ENCODE data around the gene ARHGAP8.
"Not testable (repeated sequence)": the region's sequence is repeated elsewhere in the genome, so short reads cannot be mapped to it uniquely, and the experiment has no call there.

Gene ARHGAP8

GRCh38 chr22:44799946-44800634 lies 47.7 kb downstream of the ARHGAP8 start:
- H3K36me3 ChIP-seq (ENCODE audit: insufficient read depth, low read depth, low read length); H3K4me3 ChIP-seq (ENCODE audit: low read length); H3K9me3 ChIP-seq (ENCODE audit: insufficient read depth, low read depth, low read length); H3K27ac ChIP-seq (ENCODE audit: low read length); H3K9ac ChIP-seq (ENCODE audit: low read depth, low read length); H3K27me3 ChIP-seq (ENCODE audit: insufficient read depth, low read length): not testable (repeated sequence)
- peaks cover 16% of the 10 kb centered on the region; the same call in 1 of the 2 replicates for H3K4me1 ChIP-seq (ENCODE audit: insufficient read depth, low read length)

GRCh38 chr22:44801476-44801875 lies 49.1 kb downstream of the ARHGAP8 start:
- Histone ChIP-seq H3K4me3 (ENCODE audit: low read length) (no peak overlapping the region), H3K27me3 (ENCODE audit: insufficient read depth, low read length) (no peaks in the 10 kb centered on the region), H3K4me1 (ENCODE audit: insufficient read depth, low read length) (peaks cover 8% of the 10 kb centered on the region; the same call in 1 of the 2 replicates), H3K27ac (ENCODE audit: low read length) (no peak overlapping the region), H3K9ac (ENCODE audit: low read depth, low read length) (no peak overlapping the region), H3K36me3 (ENCODE audit: insufficient read depth, low read depth, low read length) (no peaks in the 10 kb centered on the region), H3K9me3 (ENCODE audit: insufficient read depth, low read depth, low read length) (no peaks in the 10 kb centered on the region)

- Histone ChIP-seq H3K27ac (ENCODE audit: low read length) (no peak overlapping the region), H3K27me3 (ENCODE audit: insufficient read depth, low read length) (no peaks in the 10 kb centered on the region), H3K4me1 (ENCODE audit: insufficient read depth, low read length) (peaks cover under 1% of the 10 kb centered on the region; the same call in 1 of the 2 replicates), H3K9me3 (ENCODE audit: insufficient read depth, low read depth, low read length) (no peaks in the 10 kb centered on the region), H3K9ac (ENCODE audit: low read depth, low read length) (no peak overlapping the region), H3K4me3 (ENCODE audit: low read length) (no peak overlapping the region), H3K36me3 (ENCODE audit: insufficient read depth, low read depth, low read length) (no peaks in the 10 kb centered on the region)
These were observed 49.8 kb downstream of the ARHGAP8 start for GRCh38 chr22:44802071-44802700.

- Histone ChIP-seq H3K9ac (ENCODE audit: low read depth, low read length) (no peak overlapping the region), H3K4me1 (ENCODE audit: insufficient read depth, low read length) (peaks cover 6% of the 10 kb centered on the region; the same call in 1 of the 2 replicates), H3K4me3 (ENCODE audit: low read length) (no peak overlapping the region), H3K27ac (ENCODE audit: low read length) (no peak overlapping the region), H3K27me3 (ENCODE audit: insufficient read depth, low read length) (no peaks in the 10 kb centered on the region), H3K36me3 (ENCODE audit: insufficient read depth, low read depth, low read length) (no peaks in the 10 kb centered on the region), H3K9me3 (ENCODE audit: insufficient read depth, low read depth, low read length) (no peaks in the 10 kb centered on the region)
These were observed 50.6 kb downstream of the ARHGAP8 start for GRCh38 chr22:44802956-44803355.

GRCh38 chr22:44804327-44804726 lies 52.0 kb downstream of the ARHGAP8 start:
- Histone ChIP-seq H3K9ac (ENCODE audit: low read depth, low read length) (no peak overlapping the region), H3K27me3 (ENCODE audit: insufficient read depth, low read length) (no peaks in the 10 kb centered on the region), H3K9me3 (ENCODE audit: insufficient read depth, low read depth, low read length) (no peaks in the 10 kb centered on the region), H3K36me3 (ENCODE audit: insufficient read depth, low read depth, low read length) (no peaks in the 10 kb centered on the region), H3K27ac (ENCODE audit: low read length) (no peak overlapping the region), H3K4me1 (ENCODE audit: insufficient read depth, low read length) (peaks cover 7% of the 10 kb centered on the region; the same call in 1 of the 2 replicates), H3K4me3 (ENCODE audit: low read length) (no peak overlapping the region)

GRCh38 chr22:44805711-44806110 lies 53.3 kb downstream of the ARHGAP8 start:
- Histone ChIP-seq H3K27me3 (ENCODE audit: insufficient read depth, low read length) (no peaks in the 10 kb centered on the region), H3K4me3 (ENCODE audit: low read length) (no peak overlapping the region), H3K36me3 (ENCODE audit: insufficient read depth, low read depth, low read length) (no peaks in the 10 kb centered on the region), H3K4me1 (ENCODE audit: insufficient read depth, low read length) (peaks cover 7% of the 10 kb centered on the region; the same call in 1 of the 2 replicates), H3K9ac (ENCODE audit: low read depth, low read length) (no peak overlapping the region), H3K27ac (ENCODE audit: low read length) (no peak overlapping the region), H3K9me3 (ENCODE audit: insufficient read depth, low read depth, low read length) (no peaks in the 10 kb centered on the region)

- Histone ChIP-seq H3K9ac (ENCODE audit: low read depth, low read length) (no peak overlapping the region), H3K36me3 (ENCODE audit: insufficient read depth, low read depth, low read length) (peaks cover 6% of the 10 kb centered on the region; the same call in 1 of the 2 replicates), H3K27me3 (ENCODE audit: insufficient read depth, low read length) (no peaks in the 10 kb centered on the region), H3K4me3 (ENCODE audit: low read length) (no peak overlapping the region), H3K4me1 (ENCODE audit: insufficient read depth, low read length) (peaks cover 7% of the 10 kb centered on the region; the same call in 1 of the 2 replicates), H3K9me3 (ENCODE audit: insufficient read depth, low read depth, low read length) (no peaks in the 10 kb centered on the region), H3K27ac (ENCODE audit: low read length) (no peak overlapping the region)
These were observed 54.9 kb downstream of the ARHGAP8 start for GRCh38 chr22:44807232-44807631.

- no peak overlapping the region for H3K27ac ChIP-seq (ENCODE audit: low read length)
These were observed 55.7 kb downstream of the ARHGAP8 start for GRCh38 chr22:44807915-44808690.

GRCh38 chr22:44809456-44809855 lies 57.1 kb downstream of the ARHGAP8 start:
- Histone ChIP-seq H3K27ac (ENCODE audit: low read length) (no peak overlapping the region), H3K9me3 (ENCODE audit: insufficient read depth, low read depth, low read length) (no peaks in the 10 kb centered on the region), H3K4me3 (ENCODE audit: low read length) (no peak overlapping the region), H3K27me3 (ENCODE audit: insufficient read depth, low read length) (no peaks in the 10 kb centered on the region), H3K4me1 (ENCODE audit: insufficient read depth, low read length) (peaks cover 7% of the 10 kb centered on the region; the same call in 1 of the 2 replicates), H3K36me3 (ENCODE audit: insufficient read depth, low read depth, low read length) (peaks cover 6% of the 10 kb centered on the region; the same call in 1 of the 2 replicates), H3K9ac (ENCODE audit: low read depth, low read length) (no peak overlapping the region)

More at GRCh38 chr22:44807915-44808690, 55.7 kb downstream of the ARHGAP8 start:
- Histone ChIP-seq H3K9ac (ENCODE audit: low read depth, low read length) (no peak overlapping the region), H3K9me3 (ENCODE audit: insufficient read depth, low read depth, low read length) (no peaks in the 10 kb centered on the region), H3K4me3 (ENCODE audit: low read length) (no peak overlapping the region), H3K4me1 (ENCODE audit: insufficient read depth, low read length) (peaks cover 7% of the 10 kb centered on the region; the same call in 1 of the 2 replicates), H3K27me3 (ENCODE audit: insufficient read depth, low read length) (no peaks in the 10 kb centered on the region), H3K36me3 (ENCODE audit: insufficient read depth, low read depth, low read length) (peaks cover 6% of the 10 kb centered on the region; the same call in 1 of the 2 replicates)

GRCh38 chr22:44811141-44811540 lies 58.8 kb downstream of the ARHGAP8 start:
- peaks cover 6% of the 10 kb centered on the region; the same call in 1 of the 2 replicates for H3K36me3 ChIP-seq (ENCODE audit: insufficient read depth, low read depth, low read length)
- H3K9me3 ChIP-seq (ENCODE audit: insufficient read depth, low read depth, low read length) = no peaks in the 10 kb centered on the region
- H3K4me3 ChIP-seq (ENCODE audit: low read length) = no peak overlapping the region
- peaks cover 7% of the 10 kb centered on the region; the same call in 1 of the 2 replicates for H3K4me1 ChIP-seq (ENCODE audit: insufficient read depth, low read length)
- H3K27ac ChIP-seq (ENCODE audit: low read length) = no peak overlapping the region
- H3K9ac ChIP-seq (ENCODE audit: low read depth, low read length) = no peak overlapping the region
- no peaks in the 10 kb centered on the region for H3K27me3 ChIP-seq (ENCODE audit: insufficient read depth, low read length)

- no peak overlapping the region for H3K9ac ChIP-seq (ENCODE audit: low read depth, low read length)
- H3K27me3 ChIP-seq (ENCODE audit: insufficient read depth, low read length) = no peaks in the 10 kb centered on the region
- no peaks in the 10 kb centered on the region for H3K9me3 ChIP-seq (ENCODE audit: insufficient read depth, low read depth, low read length)
- H3K36me3 ChIP-seq (ENCODE audit: insufficient read depth, low read depth, low read length) = peaks cover 6% of the 10 kb centered on the region; the same call in 1 of the 2 replicates
- H3K27ac ChIP-seq (ENCODE audit: low read length) = no peak overlapping the region
- no peaks in the 10 kb centered on the region for H3K4me1 ChIP-seq (ENCODE audit: insufficient read depth, low read length)
- no peak overlapping the region for H3K4me3 ChIP-seq (ENCODE audit: low read length)
These were observed 61.0 kb downstream of the ARHGAP8 start for GRCh38 chr22:44813416-44813815.

All from iPS-20b (cell line).